ENCODE results near the gene NKAP. TPM values are rescaled to one million over a fixed set of nuclear protein-coding genes. Genes with fewer than 3 reads are reported as not detected.
A peak's percentile ranks its signal among the peaks of the same experiment; 100 is the strongest.

The NKAP gene
- total RNA-seq: 4.2 TPM

DNA sequence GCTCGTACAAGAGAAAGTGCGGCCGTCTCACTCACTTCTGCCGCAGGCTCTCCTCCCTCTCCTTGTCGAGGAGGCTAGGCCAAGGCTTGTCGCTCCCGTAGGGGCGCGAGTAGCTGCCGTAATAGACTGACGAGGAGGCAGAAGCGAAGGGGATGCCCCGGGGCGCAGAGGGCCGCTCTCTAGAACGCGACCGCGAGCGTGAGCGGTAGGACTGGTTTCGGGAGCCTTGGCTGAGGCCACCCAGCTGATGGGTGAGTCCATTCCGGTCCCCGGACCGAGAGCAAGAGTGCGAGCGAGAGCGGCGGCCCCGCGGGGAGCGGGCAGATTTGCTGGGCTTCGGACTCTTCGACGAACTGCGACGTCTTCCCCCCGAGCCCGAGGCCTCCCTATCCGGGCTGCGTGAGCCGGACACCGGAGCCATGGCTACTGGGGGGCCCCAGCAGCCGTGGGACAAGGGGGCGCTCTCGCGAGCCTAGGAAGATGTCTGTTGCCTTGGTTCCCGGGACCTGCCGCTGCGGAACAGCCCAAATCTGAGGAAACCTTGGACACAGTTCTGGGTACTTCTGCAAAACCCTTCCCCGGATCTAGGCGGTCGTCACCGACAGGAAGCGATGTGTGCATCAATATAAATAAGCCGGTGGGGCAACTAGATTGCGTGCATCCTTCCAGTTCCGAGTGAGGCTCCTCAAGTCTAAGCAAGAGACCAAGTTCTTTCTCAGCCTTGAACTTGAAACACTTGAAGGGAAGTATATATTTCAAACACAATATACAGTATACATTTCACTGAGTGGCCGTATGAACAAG, at the start of gene NKAP:
NKAP (minus strand) TSS at position 567 of the 804 bp plus-strand sequence; CDS start at position 421, 146 bp downstream.
- Histone ChIP-seq H3K27me3 (ENCODE audit: control insufficient read depth in 3 of 3, insufficient read depth in 3 of 3, low read length in 3 of 3) (no peaks in the 10 kb centered on the region), H3K27ac (ENCODE audit: low read depth, low read length) (peak within 1 kb of the TSS; percentile 86), H3K4me1 (ENCODE audit: control insufficient read depth in 3 of 3, insufficient read depth in 3 of 3, low read length in 3 of 3) (peaks cover 4 to 15% (median 11%) of the 10 kb centered on the region in 3 donors), H3K4me3 (ENCODE audit: low read length in 3 of 3) (peak within 1 kb of the TSS; percentile 83 to 89 (median 86)), H3K9me3 (ENCODE audit: control insufficient read depth in 3 of 3, low read length in 3 of 3) (no peaks in the 10 kb centered on the region), H3K9ac (ENCODE audit: low read depth in 1 of 3, low read length in 3 of 3) (peak within 1 kb of the TSS; percentile 87 to 91 (median 90)), H3K36me3 (ENCODE audit: control insufficient read depth in 3 of 3, insufficient read depth in 3 of 3, low read length in 3 of 3) (no peaks in the 10 kb centered on the region)

- H3K4me3 ChIP-seq (ENCODE audit: low read length in 3 of 3): peak overlapping the region in 2 of 3 donors; percentile 31 to 51
- H3K36me3 ChIP-seq (ENCODE audit: control insufficient read depth in 3 of 3, insufficient read depth in 3 of 3, low read length in 3 of 3): no peaks in the 10 kb centered on the region
- H3K9ac ChIP-seq (ENCODE audit: low read depth in 1 of 3, low read length in 3 of 3): no peak overlapping the region
- no peak overlapping the region for H3K27ac ChIP-seq (ENCODE audit: low read depth, low read length)
- peaks cover 3 to 16% (median 9%) of the 10 kb centered on the region in 3 donors for H3K4me1 ChIP-seq (ENCODE audit: control insufficient read depth in 3 of 3, insufficient read depth in 3 of 3, low read length in 3 of 3)
- H3K9me3 ChIP-seq (ENCODE audit: control insufficient read depth in 3 of 3, low read length in 3 of 3): no peaks in the 10 kb centered on the region
- H3K27me3 ChIP-seq (ENCODE audit: control insufficient read depth in 3 of 3, insufficient read depth in 3 of 3, low read length in 3 of 3): peaks cover 43 to 64% (median 52%) of the 10 kb centered on the region in 3 donors
Observed at GRCh38 chrX:119991005-119991787, 47.6 kb upstream of the NKAP start.

DNA sequence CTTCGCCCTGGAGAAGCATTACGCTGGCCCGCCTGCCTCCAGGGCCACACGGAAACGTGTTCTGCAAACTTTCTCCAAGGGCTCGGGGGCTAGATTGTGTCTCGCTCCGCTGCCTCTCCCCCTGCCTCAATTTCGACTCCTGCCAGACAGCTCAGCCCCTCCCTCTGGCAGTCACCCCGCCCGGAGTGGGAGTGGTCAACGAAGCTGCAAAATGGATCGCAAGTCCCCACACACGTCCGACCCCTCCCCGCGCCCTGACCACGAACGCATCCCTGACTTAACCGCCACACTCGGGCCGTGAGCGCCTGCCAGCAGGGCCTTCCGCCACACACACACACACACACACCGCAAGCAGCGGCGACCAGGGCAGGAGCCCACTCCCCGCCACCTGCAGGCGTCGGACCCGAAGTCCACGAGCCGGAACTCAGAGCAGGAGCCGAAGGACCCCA, 47.0 kb upstream of the NKAP start:
- H3K4me1 ChIP-seq (ENCODE audit: control insufficient read depth in 3 of 3, insufficient read depth in 3 of 3, low read length in 3 of 3): peaks cover 3 to 16% (median 9%) of the 10 kb centered on the region in 3 donors
- H3K9me3 ChIP-seq (ENCODE audit: control insufficient read depth in 3 of 3, low read length in 3 of 3): no peaks in the 10 kb centered on the region
- no peaks in the 10 kb centered on the region for H3K36me3 ChIP-seq (ENCODE audit: control insufficient read depth in 3 of 3, insufficient read depth in 3 of 3, low read length in 3 of 3)
- no peak overlapping the region for H3K27ac ChIP-seq (ENCODE audit: low read depth, low read length)
- H3K9ac ChIP-seq (ENCODE audit: low read depth in 1 of 3, low read length in 3 of 3): no peak overlapping the region
- peak overlapping the region in 2 of 3 donors; percentile 6 to 51 for H3K4me3 ChIP-seq (ENCODE audit: low read length in 3 of 3)
- peaks cover 37 to 58% (median 46%) of the 10 kb centered on the region in 3 donors for H3K27me3 ChIP-seq (ENCODE audit: control insufficient read depth in 3 of 3, insufficient read depth in 3 of 3, low read length in 3 of 3)

DNA sequence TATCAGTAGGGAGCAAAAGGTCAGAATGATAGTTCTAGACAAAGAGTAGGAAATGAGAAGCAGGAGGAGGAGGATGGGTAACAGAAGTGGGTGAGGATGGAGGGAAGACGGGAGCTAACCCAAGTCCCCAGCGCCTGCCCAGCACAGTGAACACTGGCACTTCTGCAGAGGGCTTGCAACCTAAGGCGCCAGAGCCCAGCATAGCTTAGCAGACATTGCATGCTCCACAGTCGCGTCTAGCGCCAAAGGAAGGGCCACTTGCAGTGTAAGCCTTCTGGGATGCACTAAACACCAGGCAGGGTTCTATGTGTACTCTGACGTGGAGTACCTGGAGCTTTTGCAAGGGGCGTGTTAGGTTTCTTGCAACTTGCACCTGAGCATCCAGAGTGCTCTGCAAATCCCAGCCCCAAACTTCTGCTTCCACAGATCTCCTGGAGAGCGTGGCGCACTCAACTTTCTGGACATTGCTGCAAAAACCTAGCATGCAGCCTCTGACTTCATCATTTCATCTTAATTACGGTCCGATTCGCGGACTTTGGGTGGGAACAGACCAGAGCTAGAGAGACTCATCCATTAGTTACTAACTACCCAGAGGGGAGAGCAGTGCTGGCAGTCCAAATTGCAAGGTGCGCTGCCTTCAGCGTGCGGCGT, 46.5 kb upstream of the NKAP start:
- Histone ChIP-seq H3K27ac (ENCODE audit: low read depth, low read length) (no peak overlapping the region), H3K27me3 (ENCODE audit: control insufficient read depth in 3 of 3, insufficient read depth in 3 of 3, low read length in 3 of 3) (peaks cover 35 to 55% (median 43%) of the 10 kb centered on the region in 3 donors), H3K4me1 (ENCODE audit: control insufficient read depth in 3 of 3, insufficient read depth in 3 of 3, low read length in 3 of 3) (peaks cover 3 to 16% (median 9%) of the 10 kb centered on the region in 3 donors), H3K36me3 (ENCODE audit: control insufficient read depth in 3 of 3, insufficient read depth in 3 of 3, low read length in 3 of 3) (no peaks in the 10 kb centered on the region), H3K9ac (ENCODE audit: low read depth in 1 of 3, low read length in 3 of 3) (no peak overlapping the region), H3K4me3 (ENCODE audit: low read length in 3 of 3) (no peak overlapping the region), H3K9me3 (ENCODE audit: control insufficient read depth in 3 of 3, low read length in 3 of 3) (no peaks in the 10 kb centered on the region)

DNA sequence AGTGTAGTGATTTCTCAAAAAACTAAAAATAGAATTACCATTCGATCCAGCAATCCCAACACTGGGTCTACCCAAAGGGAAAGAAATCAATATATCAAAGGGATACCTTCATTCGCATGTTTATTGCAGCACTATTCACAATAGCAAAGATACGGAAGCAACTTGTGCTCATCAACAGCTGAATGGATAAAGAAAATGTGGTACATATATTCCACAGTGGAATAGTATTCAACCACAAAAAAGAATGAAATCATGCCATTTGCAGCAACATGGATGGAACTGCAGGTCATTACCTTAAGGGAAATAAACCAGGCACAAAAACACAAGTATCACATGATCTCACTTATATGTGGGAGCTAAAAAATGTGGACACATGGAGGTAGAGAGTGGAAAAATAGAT, 42.7 kb upstream of the NKAP start:
- Histone ChIP-seq H3K27me3 (ENCODE audit: control insufficient read depth in 3 of 3, insufficient read depth in 3 of 3, low read length in 3 of 3) (peaks cover 12 to 20% (median 16%) of the 10 kb centered on the region in 3 donors), H3K9ac (ENCODE audit: low read depth in 1 of 3, low read length in 3 of 3) (no peak overlapping the region), H3K4me1 (ENCODE audit: control insufficient read depth in 3 of 3, insufficient read depth in 3 of 3, low read length in 3 of 3) (peaks cover 3 to 9% (median 5%) of the 10 kb centered on the region in 3 donors), H3K27ac (ENCODE audit: low read depth, low read length) (no peak overlapping the region), H3K36me3 (ENCODE audit: control insufficient read depth in 3 of 3, insufficient read depth in 3 of 3, low read length in 3 of 3) (no peaks in the 10 kb centered on the region), H3K9me3 (ENCODE audit: control insufficient read depth in 3 of 3, low read length in 3 of 3) (no peaks in the 10 kb centered on the region), H3K4me3 (ENCODE audit: low read length in 3 of 3) (no peak overlapping the region)

- H3K4me3 ChIP-seq (ENCODE audit: low read length in 3 of 3): no peak overlapping the region
Observed at GRCh38 chrX:119984652-119985051, 41.1 kb upstream of the NKAP start.

GRCh38 chrX:119983494-119983893, 39.9 kb upstream of the NKAP start:
- H3K9me3 ChIP-seq (ENCODE audit: control insufficient read depth in 3 of 3, low read length in 3 of 3): no peaks in the 10 kb centered on the region
- H3K4me1 ChIP-seq (ENCODE audit: control insufficient read depth in 3 of 3, insufficient read depth in 3 of 3, low read length in 3 of 3): no peaks in the 10 kb centered on the region
- no peak overlapping the region for H3K9ac ChIP-seq (ENCODE audit: low read depth in 1 of 3, low read length in 3 of 3)
- no peaks in the 10 kb centered on the region for H3K36me3 ChIP-seq (ENCODE audit: control insufficient read depth in 3 of 3, insufficient read depth in 3 of 3, low read length in 3 of 3)
- no peaks in the 10 kb centered on the region for H3K27me3 ChIP-seq (ENCODE audit: control insufficient read depth in 3 of 3, insufficient read depth in 3 of 3, low read length in 3 of 3)
- H3K4me3 ChIP-seq (ENCODE audit: low read length in 3 of 3): no peak overlapping the region
- H3K27ac ChIP-seq (ENCODE audit: low read depth, low read length): no peak overlapping the region

More at GRCh38 chrX:119984652-119985051, 41.1 kb upstream of the NKAP start:
- H3K27ac ChIP-seq (ENCODE audit: low read depth, low read length): no peak overlapping the region
- H3K9me3 ChIP-seq (ENCODE audit: control insufficient read depth in 3 of 3, low read length in 3 of 3): no peaks in the 10 kb centered on the region
- no peaks in the 10 kb centered on the region for H3K36me3 ChIP-seq (ENCODE audit: control insufficient read depth in 3 of 3, insufficient read depth in 3 of 3, low read length in 3 of 3)
- H3K9ac ChIP-seq (ENCODE audit: low read depth in 1 of 3, low read length in 3 of 3): no peak overlapping the region
- peaks cover 0 to 5% (median under 1%) of the 10 kb centered on the region in 3 donors for H3K27me3 ChIP-seq (ENCODE audit: control insufficient read depth in 3 of 3, insufficient read depth in 3 of 3, low read length in 3 of 3)
- H3K4me1 ChIP-seq (ENCODE audit: control insufficient read depth in 3 of 3, insufficient read depth in 3 of 3, low read length in 3 of 3): no peaks in the 10 kb centered on the region

DNA sequence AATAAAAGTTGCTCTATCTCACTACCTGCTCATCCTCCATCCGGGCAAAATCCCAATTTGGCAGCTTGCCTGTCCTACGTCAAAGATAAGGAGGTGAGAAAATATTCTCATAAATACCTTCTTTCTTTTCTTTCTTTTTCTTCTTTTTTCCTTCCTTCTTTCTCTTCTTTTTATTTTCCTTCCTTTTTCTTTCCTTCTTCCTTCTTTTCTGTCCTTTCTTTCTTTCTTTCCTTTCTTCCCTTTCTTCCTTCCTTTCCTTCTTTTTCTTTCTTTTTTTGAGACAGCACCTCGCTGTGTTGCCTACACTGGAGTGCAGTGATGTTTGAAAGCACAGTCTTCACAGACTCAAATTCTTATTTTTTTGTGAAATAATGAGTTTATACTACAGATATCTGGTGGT, 38.6 kb upstream of the NKAP start:
- no peaks in the 10 kb centered on the region for H3K9me3 ChIP-seq (ENCODE audit: control insufficient read depth in 3 of 3, low read length in 3 of 3)
- H3K27ac ChIP-seq (ENCODE audit: low read depth, low read length): no peak overlapping the region
- H3K4me1 ChIP-seq (ENCODE audit: control insufficient read depth in 3 of 3, insufficient read depth in 3 of 3, low read length in 3 of 3): no peaks in the 10 kb centered on the region
- no peak overlapping the region for H3K4me3 ChIP-seq (ENCODE audit: low read length in 3 of 3)
- H3K36me3 ChIP-seq (ENCODE audit: control insufficient read depth in 3 of 3, insufficient read depth in 3 of 3, low read length in 3 of 3): no peaks in the 10 kb centered on the region
- H3K27me3 ChIP-seq (ENCODE audit: control insufficient read depth in 3 of 3, insufficient read depth in 3 of 3, low read length in 3 of 3): no peaks in the 10 kb centered on the region
- no peak overlapping the region for H3K9ac ChIP-seq (ENCODE audit: low read depth in 1 of 3, low read length in 3 of 3)

GRCh38 chrX:119981286-119982070, 37.9 kb upstream of the NKAP start:
- H3K27me3 ChIP-seq (ENCODE audit: control insufficient read depth in 3 of 3, insufficient read depth in 3 of 3, low read length in 3 of 3): no peaks in the 10 kb centered on the region
- no peak overlapping the region for H3K4me3 ChIP-seq (ENCODE audit: low read length in 3 of 3)
- no peak overlapping the region for H3K27ac ChIP-seq (ENCODE audit: low read depth, low read length)
- no peak overlapping the region for H3K9ac ChIP-seq (ENCODE audit: low read depth in 1 of 3, low read length in 3 of 3)
- H3K9me3 ChIP-seq (ENCODE audit: control insufficient read depth in 3 of 3, low read length in 3 of 3): no peaks in the 10 kb centered on the region
- no peaks in the 10 kb centered on the region for H3K4me1 ChIP-seq (ENCODE audit: control insufficient read depth in 3 of 3, insufficient read depth in 3 of 3, low read length in 3 of 3)
- no peaks in the 10 kb centered on the region for H3K36me3 ChIP-seq (ENCODE audit: control insufficient read depth in 3 of 3, insufficient read depth in 3 of 3, low read length in 3 of 3)

All from skeletal muscle tissue (tissue), 4 donors.